DOHH2 (cell line): Measurements from ENCODE around the gene RASAL2.

Experiments used
- H3F3A ChIP-seq: fragments of 200-600 bp; sonication (generic), shearing (Covaris generic); 2 replicates; pipeline ENCODE4 v1.6.0; 2016; ENCODE audit warnings: antibody characterized with exemption, mild to moderate bottlenecking; ENCODE audit not compliant: control insufficient read depth, insufficient read depth
- H3K27ac ChIP-seq: fragments of 200-600 bp; sonication (generic); 2 replicates; pipeline ENCODE4 v1.5.1; 2014; ENCODE audit warnings: low read depth, mild to moderate bottlenecking, low read length, moderate library complexity
- H3K27me3 ChIP-seq: fragments of 200-600 bp; sonication (generic); 2 replicates; pipeline ENCODE4 v1.6.1; 2014; ENCODE audit warnings: mild to moderate bottlenecking, low read length, mixed read lengths; ENCODE audit not compliant: control insufficient read depth
- H3K36me3 ChIP-seq: fragments of 200-600 bp; sonication (generic); 2 replicates; pipeline ENCODE4 v1.6.1; 2014; ENCODE audit warnings: mild to moderate bottlenecking, low read length, moderate library complexity, mixed read lengths; ENCODE audit not compliant: control insufficient read depth
- H3K4me1 ChIP-seq: fragments of 200-600 bp; sonication (generic); 2 replicates; pipeline ENCODE4 v1.6.1; 2014; ENCODE audit warnings: mild to moderate bottlenecking, low read length, mixed read lengths; ENCODE audit not compliant: control insufficient read depth
- H3K4me2 ChIP-seq: fragments of 200-600 bp; sonication (generic); 2 replicates; pipeline ENCODE4 v1.6.0; 2014; ENCODE audit warnings: mild to moderate bottlenecking, low read length, moderate library complexity
- H3K4me3 ChIP-seq: fragments of 200-600 bp; sonication (generic); 2 replicates; pipeline ENCODE4 v1.5.1; 2014; ENCODE audit warnings: mild to moderate bottlenecking, low read length, mixed read lengths
- H3K79me2 ChIP-seq: fragments of 200-600 bp; sonication (generic); 2 replicates; pipeline ENCODE4 v1.6.1; 2014; ENCODE audit warnings: mild to moderate bottlenecking, low read length, mixed read lengths; ENCODE audit not compliant: control insufficient read depth
- H3K9me2 ChIP-seq: fragments of 200-600 bp; sonication (generic); replicated peaks from 2 replicates; pipeline ENCODE4 v1.6.1; 2014; ENCODE audit warnings: mild to moderate bottlenecking, low read length, mixed read lengths; ENCODE audit not compliant: control insufficient read depth
- H3K9me3 ChIP-seq: fragments of 200-600 bp; sonication (generic); 2 replicates; pipeline ENCODE4 v1.6.1; 2014; ENCODE audit warnings: antibody characterized with exemption, low read length, mixed read lengths; ENCODE audit not compliant: control insufficient read depth, insufficient read depth
- H4K20me1 ChIP-seq: fragments of 200-600 bp; sonication (generic); 2 replicates; pipeline ENCODE4 v1.6.0; 2014; ENCODE audit warnings: low read depth, mild to moderate bottlenecking, antibody characterized with exemption, low read length, moderate library complexity; ENCODE audit not compliant: control insufficient read depth, insufficient read depth
- EZH2phosphoT487 ChIP-seq: fragments of 200-600 bp; sonication (generic); IDR thresholded peaks from 2 replicates; pipeline ENCODE4 v1.6.1; 2017; ENCODE audit warnings: borderline replicate concordance, mild to moderate bottlenecking, antibody characterized with exemption, low read length, moderate library complexity, mixed read lengths
- TF ChIP-seq, protein P1 (sequence below): fragments of 200-600 bp; sonication (generic); IDR thresholded peaks from one replicate; pipeline ENCODE4 v1.5.1; 2014; ENCODE audit warnings: antibody characterized with exemption, mild to moderate bottlenecking, low read depth, low read length; ENCODE audit not compliant: poor library complexity, severe bottlenecking

RASAL2 gene

DNA sequence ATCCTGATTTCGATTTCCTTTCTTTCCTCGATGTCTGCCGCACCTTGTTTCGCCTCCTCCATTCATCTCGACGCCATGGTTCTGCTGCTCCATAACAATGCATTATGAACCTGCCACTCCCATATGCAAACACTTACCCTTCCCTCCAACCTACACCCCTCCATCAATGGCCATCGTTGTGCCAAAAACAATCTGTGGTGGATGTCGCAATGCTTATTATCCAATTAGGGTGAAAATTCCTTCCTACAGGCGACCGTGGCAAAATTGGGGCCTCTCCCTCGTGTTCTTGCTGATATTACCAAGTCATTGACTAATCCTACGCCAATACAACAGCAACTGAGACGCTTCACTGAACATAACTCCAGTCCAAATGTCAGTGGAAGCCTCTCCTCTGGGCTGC lies 362.6 kb downstream of the RASAL2 start:
- TF ChIP-seq EZH2phosphoT487, result no peak
- TF ChIP-seq, protein P1, sequence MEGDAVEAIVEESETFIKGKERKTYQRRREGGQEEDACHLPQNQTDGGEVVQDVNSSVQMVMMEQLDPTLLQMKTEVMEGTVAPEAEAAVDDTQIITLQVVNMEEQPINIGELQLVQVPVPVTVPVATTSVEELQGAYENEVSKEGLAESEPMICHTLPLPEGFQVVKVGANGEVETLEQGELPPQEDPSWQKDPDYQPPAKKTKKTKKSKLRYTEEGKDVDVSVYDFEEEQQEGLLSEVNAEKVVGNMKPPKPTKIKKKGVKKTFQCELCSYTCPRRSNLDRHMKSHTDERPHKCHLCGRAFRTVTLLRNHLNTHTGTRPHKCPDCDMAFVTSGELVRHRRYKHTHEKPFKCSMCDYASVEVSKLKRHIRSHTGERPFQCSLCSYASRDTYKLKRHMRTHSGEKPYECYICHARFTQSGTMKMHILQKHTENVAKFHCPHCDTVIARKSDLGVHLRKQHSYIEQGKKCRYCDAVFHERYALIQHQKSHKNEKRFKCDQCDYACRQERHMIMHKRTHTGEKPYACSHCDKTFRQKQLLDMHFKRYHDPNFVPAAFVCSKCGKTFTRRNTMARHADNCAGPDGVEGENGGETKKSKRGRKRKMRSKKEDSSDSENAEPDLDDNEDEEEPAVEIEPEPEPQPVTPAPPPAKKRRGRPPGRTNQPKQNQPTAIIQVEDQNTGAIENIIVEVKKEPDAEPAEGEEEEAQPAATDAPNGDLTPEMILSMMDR, result no peak
- no peak overlapping the region for H3K4me2 ChIP-seq
- no peaks in the 10 kb centered on the region for H3K9me2 ChIP-seq
- H3K9me3 ChIP-seq, result no peaks in the 10 kb centered on the region
- no peak overlapping the region for H3K27ac ChIP-seq
- no peaks in the 10 kb centered on the region for H4K20me1 ChIP-seq
- H3K4me3 ChIP-seq, result no peak overlapping the region
- no peaks in the 10 kb centered on the region for H3K79me2 ChIP-seq
- H3K27me3 ChIP-seq, result peaks cover 6% of the 10 kb centered on the region; the same call in 1 of the 2 replicates
- no peaks in the 10 kb centered on the region for H3F3A ChIP-seq
- H3K4me1 ChIP-seq, result no peaks in the 10 kb centered on the region
- no peaks in the 10 kb centered on the region for H3K36me3 ChIP-seq

- Histone ChIP-seq H3K4me1 (no peaks in the 10 kb centered on the region), H3F3A (no peaks in the 10 kb centered on the region), H3K4me2 (no peak overlapping the region), H3K36me3 (no peaks in the 10 kb centered on the region), H3K4me3 (no peak overlapping the region), H3K79me2 (no peaks in the 10 kb centered on the region), H3K27me3 (no peaks in the 10 kb centered on the region), H3K9me3 (no peaks in the 10 kb centered on the region), H3K27ac (no peak overlapping the region), H4K20me1 (no peaks in the 10 kb centered on the region), H3K9me2 (no peaks in the 10 kb centered on the region)
- TF ChIP-seq, protein P1, result no peak
- TF ChIP-seq EZH2phosphoT487, result no peak
Measured at GRCh38 chr1:178457651-178458050, 363.7 kb downstream of the RASAL2 start.

DNA sequence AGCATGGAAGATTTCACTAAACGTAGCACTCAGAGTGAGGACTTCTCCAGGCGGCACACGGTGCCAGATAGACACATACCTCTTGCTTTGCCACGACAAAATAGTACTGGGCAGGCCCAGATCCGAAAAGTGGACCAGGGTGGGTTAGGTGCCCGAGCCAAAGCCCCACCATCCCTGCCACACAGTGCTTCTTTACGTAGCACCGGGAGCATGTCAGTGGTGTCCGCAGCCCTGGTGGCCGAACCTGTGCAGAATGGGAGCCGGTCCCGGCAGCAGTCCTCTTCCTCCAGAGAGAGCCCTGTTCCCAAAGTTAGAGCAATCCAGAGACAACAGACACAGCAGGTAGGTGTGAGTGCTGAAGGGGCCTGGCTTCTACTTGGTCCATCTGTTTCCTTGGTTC lies 364.3 kb downstream of the RASAL2 start:
- no peaks in the 10 kb centered on the region for H3K9me3 ChIP-seq
- no peaks in the 10 kb centered on the region for H3K36me3 ChIP-seq
- H3K79me2 ChIP-seq, result no peaks in the 10 kb centered on the region
- H3K4me2 ChIP-seq, result no peak overlapping the region
- no peaks in the 10 kb centered on the region for H3F3A ChIP-seq
- no peaks in the 10 kb centered on the region for H4K20me1 ChIP-seq
- H3K27ac ChIP-seq, result no peak overlapping the region
- no peaks in the 10 kb centered on the region for H3K9me2 ChIP-seq
- no peak for TF ChIP-seq EZH2phosphoT487
- TF ChIP-seq, protein P1, result no peak
- H3K4me1 ChIP-seq, result no peaks in the 10 kb centered on the region
- H3K27me3 ChIP-seq, result peaks cover under 1% of the 10 kb centered on the region; the same call in 1 of the 2 replicates
- no peak overlapping the region for H3K4me3 ChIP-seq

DNA sequence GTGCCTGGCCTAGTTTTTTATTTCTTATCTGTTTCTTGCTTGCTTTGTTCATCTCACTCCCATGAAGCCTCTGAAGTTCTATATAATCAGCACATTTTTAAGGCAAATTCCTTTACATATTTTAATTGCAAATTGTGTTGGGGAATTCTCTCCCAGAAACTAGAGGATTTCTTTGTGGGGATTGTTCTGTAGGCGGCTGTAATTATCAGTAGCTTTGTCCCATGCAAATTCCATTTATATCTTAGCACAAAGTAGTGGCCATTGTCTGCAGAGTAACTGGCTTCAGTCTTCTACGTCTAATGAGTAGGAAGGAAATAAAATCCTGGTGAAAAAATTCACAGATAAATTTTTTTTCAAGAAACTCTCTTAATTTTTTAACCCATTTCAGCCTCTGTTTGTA lies 367.2 kb downstream of the RASAL2 start:
- Histone ChIP-seq H3K9me3 (no peaks in the 10 kb centered on the region), H3K27me3 (peaks cover 11% of the 10 kb centered on the region), H3K36me3 (no peaks in the 10 kb centered on the region), H3K9me2 (no peaks in the 10 kb centered on the region), H3K4me2 (no peak overlapping the region), H3K79me2 (no peaks in the 10 kb centered on the region), H3K4me1 (no peaks in the 10 kb centered on the region), H4K20me1 (no peaks in the 10 kb centered on the region), H3F3A (no peaks in the 10 kb centered on the region), H3K27ac (no peak overlapping the region), H3K4me3 (no peak overlapping the region)
- TF ChIP-seq, protein P1, result no peak
- TF ChIP-seq EZH2phosphoT487, result no peak
